ENCODE data around the gene TM6SF1. TPM values are rescaled to one million over a fixed set of nuclear protein-coding genes. Genes with fewer than 3 reads are reported as not detected.
"Not testable (repeated sequence)": the region's sequence is repeated elsewhere in the genome, so short reads cannot be mapped to it uniquely, and the experiment has no call there.

The TM6SF1 gene
- total RNA-seq, 1 experiment from 2014 or later = not detected

DNA sequence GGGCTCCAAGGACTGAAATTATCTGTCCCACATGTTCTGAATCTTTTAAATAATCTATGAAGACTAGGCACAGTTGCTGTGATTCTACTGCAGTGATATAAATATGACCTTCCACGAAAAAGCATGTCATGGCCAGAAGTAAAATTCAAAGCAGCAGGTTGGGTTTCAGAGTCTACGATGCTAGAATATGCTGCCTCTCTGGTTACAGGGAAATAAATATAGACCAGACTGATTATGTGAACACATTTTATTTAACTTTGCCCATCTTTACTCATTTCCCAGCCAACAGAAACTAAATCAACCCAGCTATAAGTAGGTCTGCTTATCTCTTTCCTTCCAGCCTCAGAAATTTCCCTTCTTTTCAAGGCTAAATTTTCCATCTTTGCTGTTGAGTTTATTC is 19.9 kb upstream of the TM6SF1 start:
- DNase-seq (ENCODE audit: low spot score) = no peak

DNA sequence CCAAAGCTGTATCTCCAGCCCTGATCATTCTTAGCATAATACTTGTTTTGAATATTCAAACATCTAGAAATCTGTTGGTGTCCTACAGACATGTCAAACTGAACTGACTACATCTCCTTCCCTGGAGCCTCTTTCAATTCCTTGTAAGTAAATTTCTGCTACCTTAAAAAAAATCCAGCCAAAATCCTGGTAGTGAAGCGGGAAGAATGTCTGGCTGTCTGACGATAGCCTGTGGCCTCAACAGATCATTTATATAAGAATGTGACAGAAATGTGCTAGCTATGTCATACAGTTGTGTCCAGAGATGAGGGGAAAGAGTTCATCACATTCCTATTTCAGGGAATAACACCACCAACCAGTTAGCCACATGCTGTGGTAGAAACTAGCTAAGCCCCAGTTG is 18.6 kb upstream of the TM6SF1 start:
- DNase-seq (ENCODE audit: low spot score) = no peak

DNA sequence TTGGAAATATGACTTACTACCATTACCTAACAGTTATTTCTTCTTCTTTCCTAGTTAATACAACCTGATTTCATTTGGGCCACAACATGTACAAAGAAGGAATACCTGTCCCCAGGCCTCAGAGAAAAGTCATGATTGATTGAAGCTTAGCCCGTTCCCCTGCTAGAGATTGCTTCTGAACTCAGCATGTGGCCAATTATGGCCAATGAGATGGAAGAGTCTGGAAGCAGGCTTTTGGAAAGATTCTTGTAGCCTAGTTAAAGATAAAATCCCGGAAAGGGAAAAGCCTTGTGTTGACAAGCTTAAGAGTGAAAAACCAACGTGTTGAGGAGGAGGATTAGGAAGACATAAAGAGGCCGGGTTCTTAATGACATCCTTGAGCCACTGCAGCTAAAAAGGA is 17.0 kb upstream of the TM6SF1 start:
- no peak for DNase-seq (ENCODE audit: low spot score)

DNA sequence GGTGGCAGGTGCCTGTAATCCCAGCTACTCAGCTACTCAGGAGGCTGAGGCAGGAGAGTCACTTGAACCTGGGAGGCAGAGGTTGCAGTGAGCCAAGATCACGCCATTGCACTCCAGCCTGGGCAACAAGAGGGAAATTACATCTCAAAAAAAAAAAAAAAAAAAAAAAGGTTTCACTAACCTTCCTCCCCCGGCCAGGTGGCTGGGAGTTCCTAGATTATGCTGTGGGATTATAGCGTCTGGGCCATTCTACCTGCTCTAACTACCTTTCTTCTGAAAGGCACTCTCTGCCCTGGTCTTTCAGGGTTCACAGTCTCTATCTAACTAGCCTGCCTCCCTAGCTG is 15.5 kb upstream of the TM6SF1 start:
- not testable (repeated sequence) for DNase-seq (ENCODE audit: low spot score)

DNA sequence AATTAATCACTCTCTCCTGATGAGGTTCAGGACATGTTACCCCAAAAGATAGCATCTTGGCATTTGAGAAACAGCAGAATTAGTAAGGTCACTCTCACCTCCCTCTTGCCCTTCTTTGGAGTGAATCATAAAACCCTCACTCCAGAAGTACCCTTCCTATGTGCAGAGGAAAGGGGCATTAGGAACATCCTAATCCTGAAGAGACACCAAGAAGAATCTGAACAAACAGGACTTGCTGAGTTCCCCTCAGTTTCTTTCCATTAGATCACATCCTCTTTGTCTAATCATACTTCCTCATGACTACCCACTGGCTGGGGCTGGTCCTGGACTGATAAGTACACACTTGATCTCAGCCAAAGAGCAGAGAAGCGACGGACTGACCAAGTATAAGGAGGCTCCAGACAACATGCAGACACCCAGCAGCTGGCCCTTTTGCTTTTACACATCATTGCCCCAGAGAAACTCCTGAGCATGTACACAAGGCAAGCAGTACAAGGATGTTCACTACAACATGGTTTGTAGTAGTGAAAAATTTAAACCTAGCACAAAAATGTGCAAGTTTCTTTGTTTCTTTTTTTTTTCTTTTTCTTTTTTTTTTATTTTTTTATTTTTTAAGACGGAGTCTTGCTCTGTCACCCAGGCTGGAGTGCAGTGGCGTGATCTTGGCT is 15.0 kb upstream of the TM6SF1 start:
- DNase-seq (ENCODE audit: low spot score) = no peak

DNA sequence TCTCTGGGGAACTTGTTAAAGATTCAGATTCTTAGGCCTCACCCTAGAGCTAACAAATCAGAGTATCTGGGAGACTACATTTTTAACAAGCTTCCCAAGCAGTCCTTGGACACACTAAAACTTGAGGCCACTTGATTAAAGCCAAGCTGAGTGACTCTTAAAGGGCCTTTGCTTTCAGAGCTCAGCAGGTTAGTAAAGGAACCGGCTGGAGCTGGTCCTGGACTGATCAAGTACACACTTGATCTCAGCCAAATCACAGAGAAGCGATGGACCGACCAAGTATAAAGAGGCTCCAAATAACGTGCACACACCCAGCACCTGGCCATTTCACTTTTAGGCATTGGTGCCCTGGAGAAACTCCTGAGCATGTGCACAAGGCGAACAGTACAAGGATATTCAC is 12.9 kb upstream of the TM6SF1 start:
- DNase-seq (ENCODE audit: low spot score) = no peak

DNA sequence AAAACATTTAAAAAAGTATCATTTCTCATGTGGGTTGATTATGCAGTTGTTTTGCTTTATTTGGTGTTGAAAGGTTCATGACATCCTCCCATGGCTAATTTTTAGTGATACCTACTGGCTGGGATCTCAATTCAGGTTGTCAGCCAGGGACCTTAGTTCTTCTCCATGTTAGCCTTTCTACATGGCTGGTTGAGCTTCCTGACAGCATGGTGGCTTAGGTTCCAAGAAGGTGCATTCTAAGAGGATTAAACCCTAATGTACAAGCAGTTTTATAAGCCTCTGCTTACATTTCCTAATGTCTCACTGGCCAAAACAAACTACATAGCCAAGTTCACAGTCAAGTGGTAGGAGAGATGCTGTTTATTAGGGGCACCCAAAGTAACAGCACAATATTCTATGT is 9.4 kb upstream of the TM6SF1 start:
- no peak for DNase-seq (ENCODE audit: low spot score)

DNA sequence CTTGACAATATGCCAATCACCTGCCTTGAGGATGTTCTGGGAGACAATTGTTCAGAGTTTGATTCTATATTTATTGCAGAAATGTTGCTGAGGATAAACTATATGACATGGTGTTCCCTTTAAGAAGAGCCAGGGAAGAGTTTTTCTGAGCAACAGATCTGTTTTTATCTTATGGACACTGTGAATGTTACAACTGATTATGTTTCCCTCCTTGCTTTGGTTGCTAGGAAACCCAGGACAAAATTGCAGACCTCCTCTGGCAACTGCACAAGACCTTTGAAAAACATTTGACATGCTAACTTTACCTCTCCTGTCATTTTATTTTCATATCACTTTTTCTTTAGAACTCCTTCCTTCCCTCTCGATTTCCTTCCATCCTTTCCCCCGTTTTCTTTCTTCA is 8.2 kb upstream of the TM6SF1 start:
- DNase-seq (ENCODE audit: low spot score) = no peak

DNA sequence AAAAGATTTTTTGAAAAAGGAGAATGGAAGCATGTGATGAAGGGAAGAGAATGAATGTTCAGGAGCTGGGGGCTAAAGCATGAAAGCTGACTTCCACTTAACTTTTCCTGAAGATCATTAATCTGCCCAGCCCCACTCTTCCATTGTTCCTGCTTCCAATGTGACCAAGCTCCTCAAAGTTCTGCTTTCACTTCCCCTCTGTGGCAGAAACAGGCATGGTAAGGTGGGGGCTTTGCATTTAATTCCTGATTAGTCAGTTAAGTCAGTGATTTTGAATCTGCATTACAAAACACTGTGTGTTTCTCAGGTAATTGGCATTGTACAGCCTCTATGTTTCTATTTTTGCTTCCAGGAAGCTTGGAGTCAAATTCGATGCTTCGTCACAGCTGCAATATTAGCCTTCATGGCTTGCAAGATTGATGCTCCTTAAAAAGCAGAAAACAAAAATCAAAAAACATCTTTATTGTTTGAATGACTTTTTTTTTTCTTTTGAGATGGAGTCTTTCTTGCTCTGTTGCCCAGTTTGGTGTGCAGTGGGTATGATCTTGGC is 7.3 kb upstream of the TM6SF1 start:
- no peak for DNase-seq (ENCODE audit: low spot score)

DNA sequence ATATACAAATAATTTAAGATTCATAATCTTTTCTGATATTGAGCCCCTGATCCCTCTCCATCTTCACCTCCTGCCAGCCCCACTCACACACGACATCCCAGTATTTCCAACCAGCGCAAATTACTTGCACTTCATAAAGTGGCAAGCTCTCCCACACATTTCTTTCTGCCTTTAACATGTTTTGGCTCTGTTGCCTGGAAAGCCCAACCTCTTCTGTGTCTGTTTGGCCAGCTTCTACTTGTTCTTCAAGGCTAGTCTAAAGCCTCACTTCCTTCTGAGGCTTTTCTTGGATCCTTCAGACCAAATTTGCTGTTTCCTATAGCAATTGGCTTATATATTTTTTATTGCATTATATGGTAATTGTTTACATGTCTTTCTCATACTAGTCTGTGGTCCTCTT is 5.1 kb upstream of the TM6SF1 start:
- DNase-seq (ENCODE audit: low spot score) = no peak

DNA sequence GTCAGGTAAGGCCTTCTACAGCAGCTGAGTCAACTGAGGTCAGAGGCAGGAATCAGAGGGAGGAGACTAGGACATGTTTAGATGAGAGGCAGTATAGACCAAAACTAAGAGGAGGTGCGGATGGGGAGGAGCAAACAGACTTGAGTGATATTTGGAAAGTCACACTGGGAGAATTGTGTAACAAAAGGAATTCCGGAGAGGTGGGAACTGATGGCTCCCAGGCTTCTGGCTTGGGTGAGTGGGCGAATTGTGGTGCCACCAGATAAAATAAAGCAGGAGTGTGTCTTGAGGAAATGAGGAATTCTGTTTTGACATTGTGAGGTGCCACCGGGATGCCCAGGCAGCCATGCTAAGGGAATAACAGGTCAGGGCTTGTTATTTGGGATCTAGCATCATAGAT is 3.3 kb upstream of the TM6SF1 start:
- DNase-seq (ENCODE audit: low spot score) = no peak

DNA sequence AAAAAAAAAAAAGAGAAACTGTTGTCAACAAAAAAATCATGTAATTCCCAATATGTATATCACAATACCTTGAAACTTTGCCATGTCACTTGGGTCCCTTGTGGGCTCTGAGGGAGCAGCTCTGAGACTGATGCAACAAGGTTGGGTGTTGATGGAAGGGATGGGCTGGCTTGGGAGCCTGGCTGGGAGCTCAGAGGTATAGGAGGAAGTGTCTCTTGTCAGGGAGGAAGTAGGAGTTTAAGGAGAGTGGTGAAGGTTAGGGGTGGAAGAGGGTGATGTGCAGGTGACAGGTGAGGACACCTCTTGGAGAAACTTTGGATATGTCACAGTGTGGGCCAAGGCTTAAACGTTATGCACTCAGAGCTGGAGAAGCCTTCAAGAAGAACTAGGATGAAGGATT is 2.0 kb upstream of the TM6SF1 start:
- no peak for DNase-seq (ENCODE audit: low spot score)

DNA sequence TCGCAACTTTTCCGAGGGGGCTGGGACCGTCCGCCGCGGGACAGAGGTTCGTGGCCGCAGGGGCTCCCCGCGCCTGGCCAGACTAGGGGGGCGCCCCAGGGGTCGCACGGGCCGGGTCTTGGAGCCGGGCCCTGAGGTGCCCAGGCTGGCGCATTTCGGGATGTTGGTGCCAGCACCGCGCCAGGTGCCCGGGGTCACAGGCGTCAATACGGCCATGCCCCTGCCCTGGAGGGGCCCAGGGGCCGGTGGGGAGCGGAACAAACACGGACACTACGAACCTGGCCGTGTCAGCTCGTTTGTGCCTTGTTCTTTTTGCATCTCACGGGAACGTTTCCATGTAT is 366 bp downstream of the TM6SF1 start:
- DNase-seq (ENCODE audit: low spot score) = no peak

DNA sequence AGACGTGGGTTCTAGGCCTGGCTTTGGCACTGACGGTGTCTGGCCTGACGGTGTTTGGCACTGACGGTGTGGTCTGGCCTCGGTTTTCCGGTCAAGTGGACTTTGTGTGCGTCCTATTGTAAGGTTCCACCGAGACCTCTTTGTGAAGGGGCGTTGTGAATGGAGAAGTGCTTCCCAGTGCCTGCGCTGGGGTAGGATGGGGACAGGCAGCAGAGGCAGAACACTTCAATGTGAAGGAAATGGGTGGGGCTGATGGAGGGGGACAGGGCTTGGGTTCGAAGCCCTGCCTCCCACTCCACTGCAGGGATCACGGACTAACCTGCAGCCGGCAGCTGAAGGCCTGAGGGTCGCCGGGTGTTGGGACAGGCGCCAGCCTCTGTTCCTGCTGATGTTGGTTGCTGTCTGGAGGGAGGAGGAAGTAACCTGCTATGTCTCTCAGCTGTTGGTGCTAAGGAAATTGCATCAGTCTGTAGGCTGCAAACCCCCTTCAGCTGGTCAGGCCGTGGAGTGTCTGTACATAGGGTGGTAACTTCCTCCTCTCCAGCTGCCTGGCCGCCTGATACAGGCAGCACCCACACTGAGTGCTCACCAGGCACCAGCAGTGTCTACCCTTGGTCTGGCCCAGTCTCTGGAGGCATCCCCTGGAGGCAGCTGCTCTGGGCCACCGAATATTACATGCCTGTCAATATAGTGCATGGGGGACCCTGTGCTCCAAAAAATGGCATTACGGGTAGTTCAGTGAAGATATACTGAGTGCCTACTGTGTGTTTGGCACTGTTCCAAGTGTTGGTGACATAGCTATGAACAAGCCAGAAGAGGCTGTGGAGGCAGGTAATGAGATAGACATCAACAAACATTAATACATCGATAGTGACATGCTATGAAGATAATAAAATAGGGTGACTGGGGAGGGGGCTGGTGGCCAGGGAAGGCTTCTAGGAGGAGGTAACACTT is 1.1 kb downstream of the TM6SF1 start:
- DNase-seq (ENCODE audit: low spot score) = no peak

DNA sequence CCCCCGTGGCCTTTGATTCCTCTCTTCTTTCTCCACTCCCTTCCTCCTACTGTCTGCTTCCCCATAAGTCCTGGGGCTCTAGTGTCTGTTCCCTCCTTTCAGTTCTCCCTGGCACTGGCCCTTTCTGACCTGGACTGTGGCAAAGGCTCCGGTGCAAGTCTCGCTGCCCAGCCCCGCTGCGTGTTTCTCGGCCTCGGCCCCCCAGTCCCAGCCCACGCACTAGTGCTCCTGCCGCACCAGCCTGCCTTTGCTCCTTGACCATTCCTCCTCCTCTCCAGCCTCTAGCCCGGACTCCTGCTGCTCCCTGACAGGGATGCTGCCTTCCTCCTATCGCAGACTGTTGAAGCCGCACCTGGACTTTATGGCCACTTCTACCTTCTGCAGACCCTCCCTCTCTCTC is 2.1 kb downstream of the TM6SF1 start:
- DNase-seq (ENCODE audit: low spot score) = no peak

DNA sequence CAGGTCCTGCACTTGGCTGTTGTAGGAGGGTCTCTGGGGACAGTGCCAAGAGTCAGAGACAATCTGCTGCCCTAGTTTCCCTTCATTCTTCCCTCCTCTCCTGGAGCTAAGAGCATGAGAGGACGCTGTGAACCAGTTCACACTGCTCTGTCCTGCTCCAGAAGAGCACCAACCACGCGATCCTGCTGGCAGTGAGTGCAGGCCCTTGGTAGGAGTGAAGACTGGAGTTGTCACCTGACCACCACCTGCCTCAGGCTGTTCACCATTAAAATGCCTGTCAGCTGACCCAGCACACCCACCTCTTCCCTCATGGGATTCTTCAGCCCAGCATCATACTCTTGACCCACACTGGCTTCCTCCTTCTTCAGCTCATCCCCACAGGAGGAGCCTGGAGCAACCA is 2.9 kb downstream of the TM6SF1 start:
- DNase-seq (ENCODE audit: low spot score) = no peak

DNA sequence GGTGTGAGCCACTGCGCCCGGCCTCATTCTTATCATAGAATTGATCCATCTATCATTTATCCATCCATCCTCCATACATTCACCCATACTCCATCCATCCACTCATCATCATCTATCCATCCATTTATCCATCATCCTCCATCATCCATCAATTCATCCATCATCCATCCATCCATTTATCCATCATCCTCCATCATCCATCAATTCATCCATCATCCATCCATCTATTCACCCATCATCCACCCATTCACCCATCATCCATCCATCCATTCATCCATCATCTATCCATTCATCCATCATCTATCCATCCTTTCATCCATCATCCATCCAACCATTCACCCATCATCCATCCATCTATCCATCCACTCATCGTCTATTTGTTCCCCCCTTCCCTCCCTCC is 3.7 kb downstream of the TM6SF1 start:
- no peak for DNase-seq (ENCODE audit: low spot score)

DNA sequence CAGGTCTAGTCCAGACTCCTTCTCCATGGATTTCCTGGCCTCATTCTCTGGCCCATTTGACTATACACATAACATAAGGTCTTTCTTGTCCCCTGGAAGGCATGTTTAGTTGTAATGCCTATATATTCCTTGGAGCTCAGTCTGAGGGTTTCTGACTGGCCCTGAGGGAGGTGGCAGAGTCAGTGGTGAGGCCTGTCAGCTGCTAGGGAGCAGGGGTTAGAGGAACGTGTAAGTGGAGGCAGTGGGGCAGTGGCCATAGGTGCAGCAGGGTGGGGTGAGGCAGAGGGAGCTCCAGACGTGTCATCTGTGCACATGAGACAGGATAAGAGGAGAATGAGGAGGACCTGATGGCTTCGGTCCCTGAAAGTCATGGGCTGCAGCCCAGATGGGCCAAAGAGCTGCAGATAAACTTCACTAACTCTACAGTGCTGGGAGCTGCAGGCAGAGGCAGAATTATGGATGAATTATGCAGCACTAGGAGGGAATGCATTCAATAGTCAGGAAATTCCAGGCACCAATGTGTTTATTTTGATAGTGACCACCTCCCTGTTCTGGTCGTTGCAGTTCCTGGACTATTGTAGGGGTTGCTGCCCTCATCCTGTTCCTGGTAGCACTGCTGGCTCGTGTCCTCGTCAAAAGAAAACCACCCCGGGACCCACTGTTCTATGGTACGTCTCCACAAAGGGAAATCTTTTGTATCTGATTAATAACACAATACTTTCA is 4.9 kb downstream of the TM6SF1 start:
- no peak for DNase-seq (ENCODE audit: low spot score)

DNA sequence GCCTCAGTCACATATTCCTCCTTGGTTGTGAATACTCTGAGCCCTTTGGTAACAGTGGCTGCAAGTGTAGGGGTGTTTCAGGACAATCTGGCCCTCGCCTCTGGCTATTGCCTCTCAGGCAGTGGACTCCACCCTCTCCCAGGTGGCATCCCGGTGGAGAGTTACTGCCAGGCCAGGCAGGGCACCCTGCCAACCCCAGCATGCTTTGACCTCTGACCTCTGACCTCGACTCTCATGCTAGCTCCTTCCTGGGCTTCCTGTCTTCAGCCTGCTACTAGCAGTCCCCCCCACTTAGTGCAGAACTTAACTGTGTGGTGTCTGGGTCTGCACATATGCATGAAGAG is 5.5 kb downstream of the TM6SF1 start:
- no peak for DNase-seq (ENCODE audit: low spot score)

DNA sequence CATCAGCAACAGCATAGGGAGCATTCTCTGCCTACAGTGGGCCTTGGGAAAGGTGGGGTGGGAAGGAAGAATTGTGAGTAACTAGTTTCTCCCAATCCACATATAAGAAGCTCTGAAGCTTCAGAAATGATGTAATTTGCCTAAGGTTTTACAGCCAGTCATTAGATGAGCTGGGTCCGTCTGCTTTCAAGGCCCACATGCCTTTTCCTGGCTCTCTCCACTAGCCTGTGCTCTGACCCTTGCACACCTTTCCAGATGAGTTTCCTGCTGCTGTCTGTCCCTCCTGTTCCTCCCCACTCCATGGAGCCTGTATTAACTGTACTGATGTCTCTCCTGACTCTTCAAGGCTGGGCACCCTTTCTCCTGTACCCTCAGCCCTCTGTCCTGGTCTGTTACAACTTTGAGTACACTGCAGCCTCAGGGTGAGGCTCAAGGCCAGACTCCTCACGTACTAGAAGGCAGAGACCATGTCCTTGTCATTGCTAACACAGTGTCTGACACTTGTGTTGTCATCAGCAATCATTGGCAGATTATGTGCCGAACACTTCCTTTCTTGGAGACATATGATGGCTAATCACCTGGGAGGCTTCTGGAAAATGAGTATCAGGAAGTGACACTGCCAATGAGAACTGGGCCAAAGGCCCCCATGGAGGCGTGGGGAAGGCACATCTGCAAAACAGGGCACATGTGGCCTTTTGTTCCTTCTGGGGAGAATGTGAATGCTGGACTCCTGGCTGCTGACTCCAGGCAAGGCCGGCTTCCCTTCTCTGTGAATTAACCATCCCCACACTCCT is 6.6 kb downstream of the TM6SF1 start:
- no peak for DNase-seq (ENCODE audit: low spot score)

DNA sequence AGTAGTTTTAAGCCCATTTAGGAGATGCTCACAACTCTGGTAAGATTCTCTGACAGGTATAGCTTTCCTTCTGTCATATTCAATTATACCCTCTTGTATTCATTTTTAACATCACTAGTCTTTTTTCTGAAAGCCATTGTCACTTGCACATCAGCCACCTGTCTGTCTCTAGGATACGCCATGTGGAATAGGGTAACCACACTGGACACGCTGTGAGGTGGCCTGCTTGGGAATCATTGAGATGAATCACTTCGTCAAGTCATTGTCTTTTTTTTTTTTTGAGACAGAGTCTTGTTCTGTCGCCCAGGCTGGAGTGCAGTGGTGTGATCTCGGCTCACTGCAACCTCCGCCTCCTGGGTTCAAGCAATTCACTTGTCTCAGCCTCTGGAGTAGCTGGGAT is 7.4 kb downstream of the TM6SF1 start:
- DNase-seq (ENCODE audit: low spot score) = no peak

DNA sequence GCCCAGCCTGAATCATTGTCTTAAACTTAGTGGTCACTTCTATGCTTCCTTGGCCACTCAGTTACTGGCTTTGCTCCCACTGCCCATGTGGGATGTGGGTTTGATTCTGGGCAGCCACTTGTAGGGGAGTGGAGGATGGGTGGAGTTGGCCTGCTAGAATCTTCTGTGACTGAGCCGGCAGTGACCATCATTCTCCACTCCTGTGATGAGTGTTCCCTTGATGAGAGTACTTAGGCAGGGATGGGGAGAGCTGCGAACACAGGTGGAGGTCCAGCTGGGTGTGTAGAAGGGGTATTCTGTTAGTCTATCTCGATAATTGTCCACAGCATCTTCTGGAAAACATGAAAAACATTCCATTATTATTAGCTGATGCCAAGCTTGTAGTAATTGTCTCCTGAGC is 8.0 kb downstream of the TM6SF1 start:
- no peak for DNase-seq (ENCODE audit: low spot score)

All from HT-29 (cell line).